CD4-positive, alpha-beta T cell (primary cell): ENCODE measurements around the gene WWOX. TPM values are rescaled to one million over a fixed set of nuclear protein-coding genes. Genes with fewer than 3 reads are reported as not detected.

ENCODE experiments used
- ATAC-seq: fragments of 200-7000 bp; cut with Tn5 transposase; one replicate; pipeline ENCODE4 v1.10.0; 2022; ENCODE audit warnings: mild to moderate bottlenecking; ENCODE audit not compliant: poor library complexity
- CTCF ChIA-PET: fragments of 350-600 bp; sonication (Branson Sonifier 250); formaldehyde crosslinking; loops from one replicate; lab custom pipeline; 2021; ENCODE audit warnings: antibody characterized with exemption, inconsistent platforms; lab: Charles Lee
- POLR2A ChIA-PET: fragments of 350-600 bp; sonication (Branson Sonifier 250); formaldehyde crosslinking; loops from one replicate; lab custom pipeline; 2021; ENCODE audit warnings: antibody characterized with exemption, inconsistent platforms; lab: Charles Lee
- DNase-seq, 14 experiments: peaks; one replicate each; pipeline ENCODE4 v3.0.0-alpha.2; 2013 to 2020; ENCODE audit warnings: mixed read lengths in 2 of 14
- H3K27ac ChIP-seq, 2 donors: one replicate each; pipeline versions ENCODE4 v1.5.1 to v1.7.0; 2013; ENCODE audit warnings: low read length in 2 of 2, low read depth in 1 of 2, mild to moderate bottlenecking in 1 of 2
- H3K27me3 ChIP-seq, 2 experiments: 1 replicate in 1 of 2; 2 replicates in 1 of 2; pipeline versions ENCODE4 v1.6.1 to v1.7.0; 2013; ENCODE audit warnings: low read length in 2 of 2, control low read depth in 1 of 2, mild to moderate bottlenecking in 1 of 2, moderate library complexity in 1 of 2; ENCODE audit not compliant: insufficient read depth in 2 of 2, control insufficient read depth in 1 of 2
- H3K36me3 ChIP-seq: one replicate; pipeline ENCODE4 v1.6.1; 2013; ENCODE audit warnings: low read length, control low read depth; ENCODE audit not compliant: insufficient read depth
- H3K4me1 ChIP-seq: one replicate; pipeline ENCODE4 v1.6.1; 2013; ENCODE audit warnings: low read length, control low read depth; ENCODE audit not compliant: insufficient read depth
- H3K4me3 ChIP-seq: one replicate; pipeline ENCODE4 v1.5.1; 2013; ENCODE audit warnings: mild to moderate bottlenecking, low read length, moderate library complexity
- H3K9me3 ChIP-seq, 2 experiments: 1 replicate in 1 of 2; 2 replicates in 1 of 2; pipeline versions ENCODE4 v1.6.1 to v1.7.0; 2013; ENCODE audit warnings: low read length in 2 of 2, mild to moderate bottlenecking in 2 of 2, control low read depth in 1 of 2, moderate library complexity in 1 of 2; ENCODE audit not compliant: control insufficient read depth in 1 of 2, insufficient read depth in 1 of 2
- H3K27ac Mint-ChIP-seq: one replicate; pipeline ENCODE4 v1.8.0; 2020; ENCODE audit warnings: mixed read lengths
- H3K27me3 Mint-ChIP-seq: one replicate; pipeline ENCODE4 v1.8.0; 2021; ENCODE audit warnings: mixed read lengths
- H3K36me3 Mint-ChIP-seq: one replicate; pipeline ENCODE4 v1.8.0; 2021; ENCODE audit warnings: low read depth, mixed read lengths
- H3K4me1 Mint-ChIP-seq: one replicate; pipeline ENCODE4 v1.8.0; 2021; ENCODE audit warnings: low read depth, mixed read lengths
- H3K4me3 Mint-ChIP-seq: one replicate; pipeline ENCODE4 v1.8.0; 2020; ENCODE audit warnings: mild to moderate bottlenecking, mixed read lengths
- H3K9me3 Mint-ChIP-seq: one replicate; pipeline ENCODE4 v1.8.0; 2020; ENCODE audit warnings: mixed read lengths
- CTCF ChIP-seq: fragments of 200-600 bp; IDR thresholded peaks from one replicate; pipeline ENCODE4 v1.8.0; 2022; ENCODE audit warnings: antibody characterized with exemption, mild to moderate bottlenecking
- intact Hi-C, 2 experiments: fragments of 100-400 bp; cut with DNase I in 1 of 2; cut with micrococcal nuclease in 1 of 2; formaldehyde crosslinking; loops; one replicate each; pipeline versions ENCODE4 v1.15.1 to v1.9.0; 2023 to 2025; cut with DNase I, micrococcal nuclease
- total RNA-seq, 174 experiments: library from RNA in 2 of 174; stranded (reverse) in 2 of 174; gene quantifications; one replicate each; pipeline ENCODE4 v1.2.3 and lab custom pipeline; 2021 to 2026

WWOX gene
- total RNA-seq, 2 experiments from 2014 or later = 19.3 to 21.7 TPM

- TF ChIP-seq CTCF = no peak
- no peak overlapping the region for H3K27ac ChIP-seq
- POLR2A ChIA-PET = no interaction called here
- intact Hi-C loops = no loop called here
- no peaks in the 10 kb centered on the region for H3K9me3 Mint-ChIP-seq
- H3K27me3 Mint-ChIP-seq = no peaks in the 10 kb centered on the region
- no peak overlapping the region for H3K4me3 Mint-ChIP-seq
- no peaks in the 10 kb centered on the region for H3K27me3 ChIP-seq
- H3K36me3 ChIP-seq = no peaks in the 10 kb centered on the region
- no peak overlapping the region for H3K27ac Mint-ChIP-seq
- H3K4me1 ChIP-seq = no peaks in the 10 kb centered on the region
- H3K36me3 Mint-ChIP-seq = no peaks in the 10 kb centered on the region
- DNase-seq (no peak), ATAC-seq (no peak)
- H3K4me1 Mint-ChIP-seq = no peaks in the 10 kb centered on the region
- no peak overlapping the region for H3K4me3 ChIP-seq
- CTCF ChIA-PET = no interaction called here
- no peaks in the 10 kb centered on the region for H3K9me3 ChIP-seq
Measured at GRCh38 chr16:78324649-78325285, 225.3 kb downstream of the WWOX start.

DNA sequence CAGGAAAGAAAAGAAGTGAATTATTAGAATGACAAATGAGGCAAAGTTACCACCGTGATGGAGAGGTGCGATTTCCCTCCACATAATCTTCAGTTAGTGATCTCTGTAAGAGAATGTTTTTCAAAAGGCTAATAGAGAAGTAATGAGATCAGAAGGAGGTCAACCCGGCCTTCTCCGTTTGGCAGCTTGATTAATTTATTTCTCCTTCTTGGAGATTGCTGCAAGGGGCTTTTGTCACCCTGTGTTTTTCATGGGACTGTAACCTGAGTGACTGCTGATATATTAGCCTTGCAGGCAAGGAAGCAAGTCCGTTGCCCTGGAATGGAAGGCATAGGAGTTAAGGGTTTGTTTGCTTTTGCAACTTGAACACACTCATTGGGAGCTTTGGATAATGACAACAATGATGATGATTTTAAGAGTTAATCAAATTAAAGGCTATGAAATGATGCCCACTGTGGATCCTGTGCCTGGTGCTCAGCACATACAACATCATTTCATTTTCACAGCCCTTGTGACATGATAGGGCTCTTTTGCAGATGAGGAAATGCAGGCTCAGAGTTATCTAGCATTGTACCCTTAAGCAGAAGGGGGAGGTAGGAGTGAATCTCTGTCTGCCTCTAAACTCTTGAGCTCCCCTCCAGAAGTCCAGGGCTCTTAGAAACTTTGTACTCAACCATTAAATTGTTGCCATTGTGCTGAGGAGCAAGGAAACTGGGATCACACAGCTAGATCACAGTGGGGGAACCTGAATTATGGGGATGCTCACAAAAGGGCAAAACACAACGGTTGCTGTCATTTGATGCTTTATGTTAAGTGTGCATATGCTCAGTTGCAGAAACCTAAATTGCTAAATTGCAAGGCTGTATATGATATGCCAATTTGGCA is 226.3 kb downstream of the WWOX start:
- Mint-ChIP-seq H3K27ac (no peak overlapping the region), H3K4me1 (no peaks in the 10 kb centered on the region), H3K4me3 (no peak overlapping the region), H3K36me3 (no peaks in the 10 kb centered on the region), H3K9me3 (no peaks in the 10 kb centered on the region), H3K27me3 (no peaks in the 10 kb centered on the region)
- H3K9me3 ChIP-seq = no peaks in the 10 kb centered on the region
- H3K27ac ChIP-seq = no peak overlapping the region
- no peaks in the 10 kb centered on the region for H3K27me3 ChIP-seq
- POLR2A ChIA-PET = no interaction called here
- H3K4me1 ChIP-seq = no peaks in the 10 kb centered on the region
- intact Hi-C loops = no loop called here
- ATAC-seq (no peak), DNase-seq (no peak)
- H3K36me3 ChIP-seq = no peaks in the 10 kb centered on the region
- CTCF ChIA-PET = no interaction called here
- TF ChIP-seq CTCF = no peak
- no peak overlapping the region for H3K4me3 ChIP-seq

DNA sequence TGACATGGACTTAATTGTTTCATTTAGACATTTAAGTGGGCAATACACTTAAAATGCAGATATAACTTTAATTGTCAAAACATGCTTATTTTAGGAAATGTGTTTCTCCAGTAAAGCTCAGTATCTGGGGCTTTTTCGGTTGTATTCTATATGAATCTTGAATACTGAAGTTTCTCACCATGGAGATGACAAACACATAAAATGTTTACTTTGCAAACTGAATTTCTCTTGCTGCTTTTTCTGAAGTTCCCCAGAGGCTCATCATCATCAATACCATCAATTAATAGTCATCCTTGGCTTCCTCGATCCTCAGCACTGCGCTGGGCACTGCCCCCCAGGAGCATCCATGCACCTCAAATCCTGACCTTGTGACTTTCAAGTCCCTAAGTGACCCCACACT is 227.3 kb downstream of the WWOX start:
- H3K4me1 ChIP-seq = no peaks in the 10 kb centered on the region

More for the DNA sequence above, 227.3 kb downstream of the WWOX start:
- Histone ChIP-seq H3K9me3 (no peaks in the 10 kb centered on the region), H3K36me3 (no peaks in the 10 kb centered on the region), H3K27me3 (no peaks in the 10 kb centered on the region), H3K27ac (no peak overlapping the region), H3K4me3 (no peak overlapping the region)
- TF ChIP-seq CTCF = no peak
- no peaks in the 10 kb centered on the region for H3K27me3 Mint-ChIP-seq
- H3K9me3 Mint-ChIP-seq = no peaks in the 10 kb centered on the region
- H3K4me3 Mint-ChIP-seq = no peak overlapping the region
- H3K27ac Mint-ChIP-seq = no peak overlapping the region
- ATAC-seq (no peak), DNase-seq (no peak)
- no peaks in the 10 kb centered on the region for H3K4me1 Mint-ChIP-seq
- ChIA-PET POLR2A (no interaction called here), CTCF (no interaction called here)
- intact Hi-C loops = no loop called here
- no peaks in the 10 kb centered on the region for H3K36me3 Mint-ChIP-seq
